OCI-LY1 (cell line): ENCODE measurements around the gene HNRNPA1.
A peak's percentile ranks its signal among the peaks of the same experiment; 100 is the strongest.
"Not testable (repeated sequence)": the region's sequence is repeated elsewhere in the genome, so short reads cannot be mapped to it uniquely, and the experiment has no call there.

Experiments used
- H2AFZ ChIP-seq: fragments of 200-600 bp; sonication (generic), shearing (Covaris generic); 2 replicates; pipeline ENCODE4 v1.6.0; 2014; ENCODE audit warnings: antibody characterized with exemption, mild to moderate bottlenecking, low read length
- H3F3A ChIP-seq: fragments of 200-600 bp; sonication (generic), shearing (Covaris generic); 2 replicates; pipeline ENCODE4 v1.6.0; 2014; ENCODE audit warnings: mild to moderate bottlenecking, antibody characterized with exemption, low read length, moderate library complexity; ENCODE audit not compliant: insufficient read depth
- H3K27ac ChIP-seq: fragments of 200-600 bp; sonication (generic); 2 replicates; pipeline ENCODE4 v1.5.1; 2014; ENCODE audit warnings: low read length, mixed run types, mild to moderate bottlenecking, low read depth; ENCODE audit not compliant: poor library complexity, severe bottlenecking
- H3K27me3 ChIP-seq: fragments of 200-600 bp; sonication (generic); 2 replicates; pipeline ENCODE4 v1.6.0; 2014; ENCODE audit warnings: antibody characterized with exemption, mild to moderate bottlenecking, low read length, moderate library complexity; ENCODE audit not compliant: insufficient read depth
- H3K36me3 ChIP-seq: fragments of 200-600 bp; sonication (generic); 2 replicates; pipeline ENCODE4 v1.6.1; 2014; ENCODE audit warnings: mild to moderate bottlenecking, antibody characterized with exemption, low read length, moderate library complexity, mixed read lengths; ENCODE audit not compliant: insufficient read depth
- H3K4me1 ChIP-seq: fragments of 200-600 bp; sonication (generic); 2 replicates; pipeline ENCODE4 v1.5.1; 2014; ENCODE audit warnings: mild to moderate bottlenecking, low read length, moderate library complexity; ENCODE audit not compliant: insufficient read depth, severe bottlenecking
- H3K4me2 ChIP-seq: fragments of 200-600 bp; sonication (generic), shearing (Covaris generic); 2 replicates; pipeline ENCODE4 v1.6.1; 2014; ENCODE audit warnings: low read length
- H3K4me3 ChIP-seq: fragments of 200-600 bp; sonication (generic); 2 replicates; pipeline ENCODE4 v1.5.1; 2014; ENCODE audit warnings: low read length, low read depth, mild to moderate bottlenecking, mixed read lengths; ENCODE audit not compliant: poor library complexity, severe bottlenecking
- H3K79me2 ChIP-seq: fragments of 200-600 bp; shearing (Covaris generic); 2 replicates; pipeline ENCODE4 v1.6.1; 2016; ENCODE audit warnings: mixed run types, low read length, mixed read lengths; ENCODE audit not compliant: insufficient read depth
- H3K9ac ChIP-seq: fragments of 200-600 bp; sonication (generic), shearing (Covaris generic); 2 replicates; pipeline ENCODE4 v1.6.1; 2014; ENCODE audit warnings: mild to moderate bottlenecking, low read length, mixed read lengths
- H3K9me2 ChIP-seq: fragments of 200-600 bp; sonication (generic), shearing (Covaris generic); 2 replicates; pipeline ENCODE4 v1.6.1; 2014; ENCODE audit warnings: low read depth, mild to moderate bottlenecking, low read length, mixed read lengths
- H3K9me3 ChIP-seq: fragments of 200-600 bp; shearing (Covaris generic); 2 replicates; pipeline ENCODE4 v1.6.1; 2014; ENCODE audit warnings: low read length, mixed read lengths
- H4K20me1 ChIP-seq: fragments of 200-600 bp; sonication (generic), shearing (Covaris generic); 2 replicates; pipeline ENCODE4 v1.6.0; 2016; ENCODE audit warnings: mild to moderate bottlenecking, low read length; ENCODE audit not compliant: insufficient read depth
- CTCF ChIP-seq: fragments of 200-600 bp; sonication (generic), shearing (Covaris generic); IDR thresholded peaks from 2 replicates; pipeline ENCODE4 v1.5.1; 2017; ENCODE audit warnings: mild to moderate bottlenecking, antibody characterized with exemption, low read length, moderate library complexity, mixed read lengths
- EZH2 ChIP-seq: fragments of 200-600 bp; sonication (generic), shearing (Covaris generic); IDR thresholded peaks from 2 replicates; pipeline ENCODE4 v1.8.0; 2017; ENCODE audit warnings: borderline replicate concordance, mixed run types, mild to moderate bottlenecking, antibody characterized with exemption, low read length, moderate library complexity, mixed read lengths

Gene HNRNPA1

DNA sequence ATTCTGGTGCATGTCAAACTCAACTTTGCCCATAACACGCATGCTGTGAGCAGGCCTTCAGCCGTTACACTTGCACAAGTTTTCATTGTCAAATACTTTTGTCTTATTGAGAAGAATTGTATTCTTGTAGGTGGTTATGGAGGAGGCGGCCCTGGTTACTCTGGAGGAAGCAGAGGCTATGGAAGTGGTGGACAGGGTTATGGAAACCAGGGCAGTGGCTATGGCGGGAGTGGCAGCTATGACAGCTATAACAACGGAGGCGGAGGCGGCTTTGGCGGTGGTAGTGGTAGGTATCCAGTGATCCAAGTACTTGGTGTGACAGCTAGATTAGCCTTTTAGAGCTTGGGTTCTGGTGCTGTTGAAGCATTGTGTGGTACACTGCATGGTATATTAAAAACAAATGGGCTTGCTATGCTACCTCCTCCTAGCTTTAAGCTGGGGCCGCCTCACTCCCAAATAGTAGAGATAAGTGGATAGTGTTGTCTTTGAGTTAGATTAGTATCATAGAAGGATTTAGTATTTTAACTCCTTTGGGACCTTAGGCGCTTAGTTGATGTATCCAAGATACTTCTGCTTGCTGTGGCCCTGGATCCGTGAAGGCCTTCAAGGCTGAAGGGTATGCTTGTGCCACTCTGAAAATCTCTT is 2.5 kb downstream of the HNRNPA1 start:
- Histone ChIP-seq H3K79me2 (peaks cover 29% of the 10 kb centered on the region), H3K36me3 (peaks cover 90% of the 10 kb centered on the region), H3K9me3 (no peaks in the 10 kb centered on the region), H3K27me3 (no peaks in the 10 kb centered on the region), H3K4me2 (peak overlapping the region; percentile 78), H3K9ac (peak overlapping the region; percentile 99), H3K27ac (no peak overlapping the region), H3K4me1 (peaks cover 61% of the 10 kb centered on the region), H4K20me1 (no peaks in the 10 kb centered on the region), H3F3A (peaks cover 28% of the 10 kb centered on the region), H3K4me3 (peak overlapping the region; percentile 85), H2AFZ (no peak overlapping the region), H3K9me2 (no peaks in the 10 kb centered on the region)
- TF ChIP-seq CTCF (no peak), EZH2 (no peak)

- Histone ChIP-seq H3K9ac (peak overlapping the region; percentile 99; the same call in 1 of the 2 replicates), H3K4me3 (peak overlapping the region; percentile 85), H3K4me1 (peaks cover 58% of the 10 kb centered on the region), H3F3A (peaks cover 31% of the 10 kb centered on the region), H3K36me3 (peaks cover 81% of the 10 kb centered on the region), H3K4me2 (peak overlapping the region; percentile 78), H3K79me2 (peaks cover 17% of the 10 kb centered on the region)
- not testable (repeated sequence) for H3K27me3 ChIP-seq, H3K27ac ChIP-seq, H4K20me1 ChIP-seq, H2AFZ ChIP-seq, H3K9me2 ChIP-seq, H3K9me3 ChIP-seq
These were observed 3.7 kb downstream of the HNRNPA1 start for GRCh38 chr12:54284070-54284780.

GRCh38 chr12:54285150-54286041 is 4.9 kb downstream of the HNRNPA1 start:
- Histone ChIP-seq H3K27ac (no peak overlapping the region), H3K36me3 (peaks cover 78% of the 10 kb centered on the region), H3K4me2 (peak overlapping the region; percentile 23; the same call in 1 of the 2 replicates), H3K27me3 (no peaks in the 10 kb centered on the region), H3K9me2 (no peaks in the 10 kb centered on the region), H3K9ac (no peak overlapping the region), H3F3A (peaks cover 38% of the 10 kb centered on the region), H4K20me1 (no peaks in the 10 kb centered on the region), H2AFZ (no peak overlapping the region), H3K4me1 (peaks cover 58% of the 10 kb centered on the region), H3K79me2 (peaks cover 14% of the 10 kb centered on the region), H3K9me3 (no peaks in the 10 kb centered on the region), H3K4me3 (no peak overlapping the region)
- TF ChIP-seq EZH2 = no peak
